ENCODE data around the gene GLB1L.
A peak's percentile ranks its signal among the peaks of the same experiment; 100 is the strongest.

GRCh38 chr2:219277703-219278654, 32.7 kb upstream of the GLB1L start:
- TF ChIP-seq CTCF (IDR thresholded peaks at IDR 0.05) (peak in 3 of 4 experiments; percentile 95 to 99 (median 97)), POLR2A (IDR thresholded peaks at IDR 0.05) (no peak)

Measured in gastroesophageal sphincter (tissue), 3 donors.